ENCODE data around the gene RABGAP1. TPM values are rescaled to one million over a fixed set of nuclear protein-coding genes. Genes with fewer than 3 reads are reported as not detected.
"Not testable (repeated sequence)": the region's sequence is repeated elsewhere in the genome, so short reads cannot be mapped to it uniquely, and the experiment has no call there.

The RABGAP1 gene
- 26.5 and 29.2 TPM in 2 replicates for total RNA-seq

- H3K4me3 Mint-ChIP-seq (ENCODE audit: low read depth): peak within 1 kb of the TSS; percentile 91
- intact Hi-C loops (cut with micrococcal nuclease): loop anchor here (1.0 to 2.0 kb wide), 3 partner anchors 10 to 50 kb away; partner anchors contain the start of genes RC3H2 and ZBTB26
- peak within 1 kb of the TSS; percentile 87 for H3K27ac Mint-ChIP-seq
- H3K4me1 Mint-ChIP-seq (ENCODE audit: low read depth): peaks cover 31% of the 10 kb centered on the region
- no peaks in the 10 kb centered on the region for H3K9me3 Mint-ChIP-seq
- DNase-seq (ENCODE audit: low spot score): peak; percentile 96
- no peaks in the 10 kb centered on the region for H3K27me3 Mint-ChIP-seq (ENCODE audit: low read depth)
- peaks cover 27% of the 10 kb centered on the region for H3K36me3 Mint-ChIP-seq (ENCODE audit: low read depth)
Measured at GRCh38 chr9:122940749-122941581, at the start of gene RABGAP1. Gene RABGAP1 (plus strand): TSS chr9:122941020. CDS start chr9:122957060, 16,040 bp downstream.

- no peak for DNase-seq (ENCODE audit: low spot score)
- Mint-ChIP-seq H3K27ac (no peak overlapping the region), H3K36me3 (ENCODE audit: low read depth) (peaks cover 39% of the 10 kb centered on the region), H3K4me1 (ENCODE audit: low read depth) (peaks cover 26% of the 10 kb centered on the region), H3K27me3 (ENCODE audit: low read depth) (no peaks in the 10 kb centered on the region), H3K9me3 (no peaks in the 10 kb centered on the region), H3K4me3 (ENCODE audit: low read depth) (no peak overlapping the region)
- intact Hi-C loops (cut with micrococcal nuclease): no loop called here
Measured at GRCh38 chr9:122897969-122898368, 42.9 kb upstream of the RABGAP1 start.

GRCh38 chr9:122900791-122901190, 40.0 kb upstream of the RABGAP1 start:
- intact Hi-C loops (cut with micrococcal nuclease): loop anchor here (10.0 kb wide), 1 partner anchor 444 kb away; no protein-coding TSS in a partner anchor
- H3K9me3 Mint-ChIP-seq: no peaks in the 10 kb centered on the region
- peaks cover 30% of the 10 kb centered on the region for H3K4me1 Mint-ChIP-seq (ENCODE audit: low read depth)
- H3K27me3 Mint-ChIP-seq (ENCODE audit: low read depth): no peaks in the 10 kb centered on the region
- peaks cover 25% of the 10 kb centered on the region for H3K36me3 Mint-ChIP-seq (ENCODE audit: low read depth)
- H3K27ac Mint-ChIP-seq: peak overlapping the region; percentile 28
- peak overlapping the region; percentile 13 for H3K4me3 Mint-ChIP-seq (ENCODE audit: low read depth)
- no peak for DNase-seq (ENCODE audit: low spot score)

GRCh38 chr9:122904466-122904822, 36.4 kb upstream of the RABGAP1 start:
- intact Hi-C loops (cut with micrococcal nuclease): loop anchor here (2.0 to 10.0 kb wide), 3 partner anchors 36 to 440 kb away; partner anchors contain the start of genes PDCL and RABGAP1
- Mint-ChIP-seq H3K27ac (peak overlapping the region; percentile 90), H3K36me3 (ENCODE audit: low read depth) (peaks cover 25% of the 10 kb centered on the region), H3K27me3 (ENCODE audit: low read depth) (no peaks in the 10 kb centered on the region), H3K9me3 (no peaks in the 10 kb centered on the region), H3K4me1 (ENCODE audit: low read depth) (peaks cover 17% of the 10 kb centered on the region), H3K4me3 (ENCODE audit: low read depth) (peak overlapping the region; percentile 92)
- peak; percentile 31 for DNase-seq (ENCODE audit: low spot score)

- peaks cover 18% of the 10 kb centered on the region for H3K4me1 Mint-ChIP-seq (ENCODE audit: low read depth)
- no peaks in the 10 kb centered on the region for H3K27me3 Mint-ChIP-seq (ENCODE audit: low read depth)
- H3K36me3 Mint-ChIP-seq (ENCODE audit: low read depth): peaks cover 25% of the 10 kb centered on the region
- intact Hi-C loops (cut with micrococcal nuclease): loop anchor here (1.0 to 10.0 kb wide), 6 partner anchors 8 to 440 kb away; partner anchors contain the start of genes PDCL, RABGAP1, ZBTB26 and ZBTB6
- H3K27ac Mint-ChIP-seq: peak within 1 kb of the TSS; percentile 94
- peak; percentile 97 for DNase-seq (ENCODE audit: low spot score)
- no peaks in the 10 kb centered on the region for H3K9me3 Mint-ChIP-seq
- peak within 1 kb of the TSS; percentile 92 for H3K4me3 Mint-ChIP-seq (ENCODE audit: low read depth)
Measured at GRCh38 chr9:122904823-122905710, 35.8 kb upstream of the RABGAP1 start, which contains the start of gene RC3H2. Gene RC3H2 (minus strand): TSS chr9:122905359. CDS start chr9:122897509, 7,850 bp downstream.

GRCh38 chr9:122906122-122906521, 34.7 kb upstream of the RABGAP1 start:
- DNase-seq (ENCODE audit: low spot score); H3K4me3 Mint-ChIP-seq (ENCODE audit: low read depth); H3K27ac Mint-ChIP-seq; H3K9me3 Mint-ChIP-seq; H3K27me3 Mint-ChIP-seq (ENCODE audit: low read depth): not testable (repeated sequence)
- intact Hi-C loops (cut with micrococcal nuclease): loop anchor here (10.0 kb wide), 1 partner anchor 439 kb away; no protein-coding TSS in a partner anchor
- Mint-ChIP-seq H3K4me1 (ENCODE audit: low read depth) (peaks cover 16% of the 10 kb centered on the region), H3K36me3 (ENCODE audit: low read depth) (peaks cover 33% of the 10 kb centered on the region)

GRCh38 chr9:122912671-122912963, 28.2 kb upstream of the RABGAP1 start:
- no peak for DNase-seq (ENCODE audit: low spot score)
- Mint-ChIP-seq H3K27ac (peak overlapping the region; percentile 95), H3K4me3 (ENCODE audit: low read depth) (peak overlapping the region; percentile 93), H3K36me3 (ENCODE audit: low read depth) (peaks cover 47% of the 10 kb centered on the region), H3K27me3 (ENCODE audit: low read depth) (no peaks in the 10 kb centered on the region), H3K4me1 (ENCODE audit: low read depth) (peaks cover 24% of the 10 kb centered on the region), H3K9me3 (no peaks in the 10 kb centered on the region)
- intact Hi-C loops (cut with micrococcal nuclease): loop anchor here (5.0 kb wide), 1 partner anchor 355 kb away; the partner anchor contains the start of gene STRBP

GRCh38 chr9:122912964-122913673, 27.7 kb upstream of the RABGAP1 start, which contains the start of gene ZBTB6:
Gene ZBTB6 (minus strand): TSS chr9:122913323. CDS start chr9:122912072, 1,251 bp downstream.
- H3K9me3 Mint-ChIP-seq: no peaks in the 10 kb centered on the region
- DNase-seq (ENCODE audit: low spot score): peak; percentile 62
- peaks cover 43% of the 10 kb centered on the region for H3K36me3 Mint-ChIP-seq (ENCODE audit: low read depth)
- no peaks in the 10 kb centered on the region for H3K27me3 Mint-ChIP-seq (ENCODE audit: low read depth)
- H3K4me1 Mint-ChIP-seq (ENCODE audit: low read depth): peaks cover 24% of the 10 kb centered on the region
- H3K4me3 Mint-ChIP-seq (ENCODE audit: low read depth): peak within 1 kb of the TSS; percentile 93
- peak within 1 kb of the TSS; percentile 95 for H3K27ac Mint-ChIP-seq
- intact Hi-C loops (cut with micrococcal nuclease): loop anchor here (1.0 to 5.0 kb wide), 3 partner anchors 8 to 354 kb away; partner anchors contain the start of genes RC3H2, STRBP and ZBTB26

- H3K36me3 Mint-ChIP-seq (ENCODE audit: low read depth): peaks cover 27% of the 10 kb centered on the region
- H3K4me1 Mint-ChIP-seq (ENCODE audit: low read depth): peaks cover 4% of the 10 kb centered on the region
- no peaks in the 10 kb centered on the region for H3K27me3 Mint-ChIP-seq (ENCODE audit: low read depth)
- no peak for DNase-seq (ENCODE audit: low spot score)
- intact Hi-C loops (cut with micrococcal nuclease): no loop called here
- H3K27ac Mint-ChIP-seq: no peak overlapping the region
- H3K9me3 Mint-ChIP-seq: no peaks in the 10 kb centered on the region
- H3K4me3 Mint-ChIP-seq (ENCODE audit: low read depth): no peak overlapping the region
Measured at GRCh38 chr9:122918310-122918709, 22.5 kb upstream of the RABGAP1 start.

GRCh38 chr9:122922713-122923112, 18.1 kb upstream of the RABGAP1 start:
- intact Hi-C loops (cut with micrococcal nuclease): no loop called here
- H3K36me3 Mint-ChIP-seq (ENCODE audit: low read depth): peaks cover 28% of the 10 kb centered on the region
- H3K27ac Mint-ChIP-seq: no peak overlapping the region
- H3K4me3 Mint-ChIP-seq (ENCODE audit: low read depth): no peak overlapping the region
- peaks cover 7% of the 10 kb centered on the region for H3K4me1 Mint-ChIP-seq (ENCODE audit: low read depth)
- DNase-seq (ENCODE audit: low spot score): no peak
- H3K9me3 Mint-ChIP-seq: no peaks in the 10 kb centered on the region
- no peaks in the 10 kb centered on the region for H3K27me3 Mint-ChIP-seq (ENCODE audit: low read depth)

GRCh38 chr9:122923947-122924346, 16.9 kb upstream of the RABGAP1 start:
- Mint-ChIP-seq H3K4me3 (ENCODE audit: low read depth) (no peak overlapping the region), H3K36me3 (ENCODE audit: low read depth) (peaks cover 21% of the 10 kb centered on the region), H3K4me1 (ENCODE audit: low read depth) (peaks cover 7% of the 10 kb centered on the region), H3K9me3 (no peaks in the 10 kb centered on the region), H3K27me3 (ENCODE audit: low read depth) (no peaks in the 10 kb centered on the region), H3K27ac (no peak overlapping the region)
- no peak for DNase-seq (ENCODE audit: low spot score)
- intact Hi-C loops (cut with micrococcal nuclease): no loop called here

- Mint-ChIP-seq H3K36me3 (ENCODE audit: low read depth) (peaks cover 1% of the 10 kb centered on the region), H3K9me3 (no peaks in the 10 kb centered on the region), H3K4me3 (ENCODE audit: low read depth) (no peak overlapping the region), H3K27me3 (ENCODE audit: low read depth) (no peaks in the 10 kb centered on the region), H3K4me1 (ENCODE audit: low read depth) (peaks cover 8% of the 10 kb centered on the region), H3K27ac (no peak overlapping the region)
- no peak for DNase-seq (ENCODE audit: low spot score)
- intact Hi-C loops (cut with micrococcal nuclease): no loop called here
Measured at GRCh38 chr9:122929796-122930354, 10.9 kb upstream of the RABGAP1 start.
